SK-N-SH (cell line): ENCODE data around the gene TRMT10B. TPM values are rescaled to one million over a fixed set of nuclear protein-coding genes. Genes with fewer than 3 reads are reported as not detected.
A peak's percentile ranks its signal among the peaks of the same experiment; 100 is the strongest.

Experiments
- CTCF ChIA-PET: fragments of 300-600, 350-600 bp; formaldehyde crosslinking; extraction: SDS; loops from one replicate; lab custom pipeline; 2021; lab: Yijun Ruan, JAX
- POLR2A ChIA-PET: fragments of 350-600 bp; sonication (Branson Sonifier 250); formaldehyde crosslinking; extraction: SDS; loops from one replicate; lab custom pipeline; 2020; ENCODE audit warnings: antibody characterized with exemption, inconsistent platforms; lab: Yijun Ruan, JAX
- DNase-seq: peaks from one replicate; pipeline ENCODE4 v3.0.0; 2012
- H2AFZ ChIP-seq: fragments of 200-600 bp; sonication (generic); 2 replicates; pipeline ENCODE4 v1.8.1; 2016; ENCODE audit warnings: antibody characterized with exemption, mild to moderate bottlenecking, low read depth
- H3F3A ChIP-seq: fragments of 200-600 bp; sonication (generic); replicated peaks from 2 replicates; pipeline ENCODE3; 2016; ENCODE audit warnings: antibody characterized with exemption, mild to moderate bottlenecking; ENCODE audit not compliant: insufficient read depth
- H3K27ac ChIP-seq, 2 experiments: fragments of 200-500 bp in 1 of 2; fragments of 200-600 bp in 1 of 2; sonication (Bioruptor generic) in 1 of 2; sonication (generic), shearing (Covaris generic) in 1 of 2; 2 replicates each; pipeline versions ENCODE4 v1.5.1 to v1.6.1; 2014 to 2016; ENCODE audit warnings: low read depth in 2 of 2, inconsistent platforms in 1 of 2, low read length in 1 of 2, mild to moderate bottlenecking in 1 of 2, mixed read lengths in 1 of 2
- H3K27me3 ChIP-seq: fragments of 200-600 bp; sonication (generic), shearing (Covaris generic); 2 replicates; pipeline ENCODE4 v1.6.1; 2016; ENCODE audit warnings: mixed run types; ENCODE audit not compliant: insufficient read depth
- H3K36me3 ChIP-seq, 2 experiments: fragments of 200-500 bp in 1 of 2; fragments of 200-600 bp in 1 of 2; sonication (Bioruptor generic) in 1 of 2; sonication (generic) in 1 of 2; replicated peaks in 1 of 2; 2 replicates each; pipeline versions ENCODE3 to v1.5.1; 2014 to 2016; ENCODE audit warnings: low read length in 1 of 2, mild to moderate bottlenecking in 1 of 2; ENCODE audit not compliant: insufficient read depth in 2 of 2, control insufficient read depth in 1 of 2
- H3K4me1 ChIP-seq, 2 experiments: fragments of 200-500 bp in 1 of 2; fragments of 200-600 bp in 1 of 2; sonication (Bioruptor generic) in 1 of 2; sonication (generic), shearing (Covaris generic) in 1 of 2; 2 replicates each; pipeline versions ENCODE4 v1.5.1 to v1.6.1; 2014 to 2016; ENCODE audit warnings: low read depth in 1 of 2, low read length in 1 of 2, mixed run types in 1 of 2; ENCODE audit not compliant: insufficient read depth in 2 of 2, control insufficient read depth in 1 of 2
- H3K4me2 ChIP-seq: fragments of 200-600 bp; sonication (generic), shearing (Covaris generic); 2 replicates; pipeline ENCODE4 v1.6.1; 2017; ENCODE audit warnings: mixed run types
- H3K4me3 ChIP-seq, 2 experiments: fragments of 200-500 bp in 1 of 2; fragments of 200-600 bp in 1 of 2; sonication (Bioruptor generic) in 1 of 2; sonication (generic), shearing (Covaris generic) in 1 of 2; 2 replicates each; pipeline versions ENCODE4 v1.5.1 to v1.8.1; 2014 to 2016; ENCODE audit warnings: low read depth in 2 of 2, inconsistent platforms in 1 of 2, low read length in 1 of 2, mild to moderate bottlenecking in 1 of 2, mixed read lengths in 1 of 2, moderate library complexity in 1 of 2
- H3K79me2 ChIP-seq: fragments of 200-600 bp; sonication (generic); 2 replicates; pipeline ENCODE4 v1.8.1; 2017; ENCODE audit warnings: mild to moderate bottlenecking; ENCODE audit not compliant: insufficient read depth
- H3K9ac ChIP-seq: fragments of 200-600 bp; sonication (generic); 2 replicates; pipeline ENCODE4 v1.6.1; 2017; ENCODE audit warnings: mixed run types
- H3K9me2 ChIP-seq: fragments of 200-600 bp; sonication (generic); 2 replicates; pipeline ENCODE4 v1.6.1; 2017; ENCODE audit warnings: mixed run types
- H3K9me3 ChIP-seq: fragments of 200-600 bp; sonication (generic); 2 replicates; pipeline ENCODE4 v1.6.1; 2017; ENCODE audit warnings: mixed run types, mild to moderate bottlenecking, moderate library complexity
- H4K20me1 ChIP-seq: fragments of 200-600 bp; sonication (generic); 2 replicates; pipeline ENCODE4 v1.6.1; 2017; ENCODE audit warnings: mild to moderate bottlenecking, mixed run types; ENCODE audit not compliant: insufficient read depth
- CHD2 ChIP-seq: fragments of 150-350 bp; IDR thresholded peaks from 2 replicates; pipeline ENCODE4 v1.6.1; 2018; ENCODE audit warnings: low read length; ENCODE audit not compliant: partially characterized antibody
- ELF1 ChIP-seq: IDR thresholded peaks from 2 replicates; pipeline ENCODE4 v1.4.0; 2012
- EP300 ChIP-seq, 2 experiments: IDR thresholded peaks; 2 replicates each; pipeline versions ENCODE4 v1.4.0 to v1.6.1; 2012; ENCODE audit warnings: borderline replicate concordance in 1 of 2, low read depth in 1 of 2, low read length in 1 of 2
- EZH2phosphoT487 ChIP-seq: fragments of 200-600 bp; sonication (generic); IDR thresholded peaks from 2 replicates; pipeline ENCODE4 v1.6.1; 2017; ENCODE audit warnings: low read depth, mixed run types, mild to moderate bottlenecking, antibody characterized with exemption, moderate library complexity, borderline replicate concordance
- FOSL2 ChIP-seq: IDR thresholded peaks from 2 replicates; pipeline ENCODE4 v1.4.0; 2012; ENCODE audit warnings: low read depth, mild to moderate bottlenecking, moderate library complexity, borderline replicate concordance
- FOXJ3 ChIP-seq: sonication (generic); formaldehyde crosslinking; IDR thresholded peaks from 2 replicates; pipeline ENCODE4 v1.5.1; 2020; ENCODE audit warnings: mild to moderate bottlenecking, missing genetic modification reagents
- FOXM1 ChIP-seq: IDR thresholded peaks from 2 replicates; pipeline ENCODE4 v1.4.0; 2012; ENCODE audit warnings: low read depth, mild to moderate bottlenecking
- GABPA ChIP-seq: IDR thresholded peaks from 2 replicates; pipeline ENCODE4 v1.4.0; 2012; ENCODE audit warnings: low read depth, mild to moderate bottlenecking
- GATA2 ChIP-seq: sonication (generic); formaldehyde crosslinking; IDR thresholded peaks from 2 replicates; pipeline ENCODE4 v1.5.0; 2020; ENCODE audit warnings: mild to moderate bottlenecking, missing genetic modification reagents
- MEF2A ChIP-seq: IDR thresholded peaks from 2 replicates; pipeline ENCODE4 v1.4.0; 2012; ENCODE audit warnings: low read depth, borderline replicate concordance
- MXI1 ChIP-seq: IDR thresholded peaks from 2 replicates; pipeline ENCODE4 v1.6.1; 2012; ENCODE audit warnings: mild to moderate bottlenecking, low read depth, low read length, improper control_type of control experiment
- NFIC ChIP-seq: IDR thresholded peaks from 2 replicates; pipeline ENCODE4 v1.4.0; 2012; ENCODE audit warnings: borderline replicate concordance
- NRF1 ChIP-seq: IDR thresholded peaks from 2 replicates; pipeline ENCODE4 v1.6.1; 2012; ENCODE audit warnings: low read depth, mild to moderate bottlenecking, low read length
- RAD21 ChIP-seq: IDR thresholded peaks from 2 replicates; pipeline ENCODE4 v1.6.1; 2012; ENCODE audit warnings: mild to moderate bottlenecking, low read length
- RXRA ChIP-seq: IDR thresholded peaks from 2 replicates; pipeline ENCODE4 v1.4.0; 2012; ENCODE audit warnings: low read depth, mild to moderate bottlenecking, borderline replicate concordance
- SIN3A ChIP-seq: IDR thresholded peaks from 2 replicates; pipeline ENCODE4 v1.6.1; 2012; ENCODE audit warnings: low read depth, mild to moderate bottlenecking, low read length, moderate library complexity, borderline replicate concordance
- TAF1 ChIP-seq: IDR thresholded peaks from 2 replicates; pipeline ENCODE4 v1.6.1; 2012; ENCODE audit warnings: low read depth, mild to moderate bottlenecking, low read length, moderate library complexity, borderline replicate concordance
- TCF12 ChIP-seq: IDR thresholded peaks from 2 replicates; pipeline ENCODE4 v1.4.0; 2012
- TEAD4 ChIP-seq: IDR thresholded peaks from 2 replicates; pipeline ENCODE4 v1.4.0; 2012; ENCODE audit warnings: mild to moderate bottlenecking, borderline replicate concordance; ENCODE audit not compliant: insufficient read depth
- USF1 ChIP-seq: IDR thresholded peaks from 2 replicates; pipeline ENCODE4 v1.4.0; 2012; ENCODE audit warnings: low read depth, borderline replicate concordance
- WGBS: methylation state at CpG from one replicate; pipeline ENCODE4 v1.1.6; 2017; ENCODE audit warnings: low lambda C conversion rate; 5-methylcytosine and 5-hydroxymethylcytosine counted together
- polyA plus RNA-seq, 3 experiments: library from polyadenylated mRNA; depleted of rRNA; stranded (reverse); fragments of >200 nt; gene quantifications; 2 replicates each; pipeline ENCODE4 v1.2.3, GENCODE V29; 2012
- TF ChIP-seq, protein P1 (sequence below): IDR thresholded peaks from 2 replicates; pipeline ENCODE4 v1.4.0; 2012; ENCODE audit warnings: low read depth, borderline replicate concordance
- TF ChIP-seq, protein P2 (sequence below): fragments of 200-600 bp; sonication (generic); IDR thresholded peaks from 2 replicates; pipeline ENCODE4 v1.6.1; 2017; ENCODE audit warnings: antibody characterized with exemption, mild to moderate bottlenecking, moderate library complexity
- TF ChIP-seq, protein P3 (sequence below): IDR thresholded peaks from 2 replicates; pipeline ENCODE4 v1.4.0; 2012; ENCODE audit warnings: low read depth

The TRMT10B gene
- polyA plus RNA-seq, 1 of the 3 experiments (the other 2 are of a cell fraction) = 7.3 TPM

DNA sequence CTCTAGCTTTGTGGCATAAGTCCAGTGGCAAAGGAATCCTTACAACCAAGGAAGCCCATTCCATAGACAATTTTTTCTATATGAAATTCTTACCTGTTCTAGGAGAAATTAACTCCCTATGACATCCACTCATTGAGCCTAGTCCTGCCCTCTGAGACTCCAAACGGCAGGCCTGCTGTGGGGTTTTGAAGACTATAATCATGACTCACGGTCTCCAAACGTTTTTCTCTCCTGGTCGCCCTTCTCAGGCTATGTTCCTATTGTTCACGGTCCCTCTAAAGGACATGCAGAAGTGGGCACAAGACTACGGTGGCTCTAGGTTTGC is 30.6 kb downstream of the TRMT10B start:
- peaks cover 48% of the 10 kb centered on the region for H3K79me2 ChIP-seq
- ChIA-PET POLR2A (interaction anchor here (1.1 to 1.9 kb wide), 3 partner anchors 31 to 203 kb away, joined by 3 to 10 read pairs (median 4); partner anchors contain the start of genes TOMM5 and TRMT10B), CTCF (interaction anchor here (1.5 to 1.7 kb wide), 3 partner anchors 13 to 192 kb away, joined by 4 to 5 read pairs (median 5); partner anchors contain the start of gene TOMM5)

GRCh38 chr9:37784616-37785483 is 31.2 kb downstream of the TRMT10B start, which contains the start of gene EXOSC3:
EXOSC3 (minus strand) TSS chr9:37785064; CDS start chr9:37785044, 20 bp downstream.
- Histone ChIP-seq H3K36me3 (peaks cover 40 to 41% of the 10 kb centered on the region in 2 experiments), H3F3A (peaks cover 19% of the 10 kb centered on the region), H4K20me1 (no peaks in the 10 kb centered on the region), H3K9me2 (no peaks in the 10 kb centered on the region), H3K4me1 (peaks cover 5 to 13% of the 10 kb centered on the region in 2 experiments; a peak in 3 of 4 replicates), H3K79me2 (peaks cover 45% of the 10 kb centered on the region), H3K9me3 (no peaks in the 10 kb centered on the region), H3K4me3 (peak within 1 kb of the TSS; percentile 89 to 99), H3K9ac (peak within 1 kb of the TSS; percentile 87), H3K4me2 (peak within 1 kb of the TSS; percentile 95), H3K27me3 (no peaks in the 10 kb centered on the region), H2AFZ (peak within 1 kb of the TSS; percentile 95), H3K27ac (peak within 1 kb of the TSS; percentile 51 to 85)
- POLR2A ChIA-PET = interaction anchor here (0.6 to 1.9 kb wide), 11 partner anchors 10 to 1016 kb away, joined by 3 to 10 read pairs (median 3); partner anchors contain the start of genes DCAF10, TOMM5, TRMT10B and ZBTB5
- under 1% methylated on average over 45 of the region's 73 CpGs for WGBS
- CTCF ChIA-PET = interaction anchor here (0.6 to 1.7 kb wide), 8 partner anchors 11 to 725 kb away, joined by 3 to 5 read pairs (median 4); partner anchors contain the start of gene TOMM5
- DNase-seq = peak; percentile 89
- TF ChIP-seq, protein P1, sequence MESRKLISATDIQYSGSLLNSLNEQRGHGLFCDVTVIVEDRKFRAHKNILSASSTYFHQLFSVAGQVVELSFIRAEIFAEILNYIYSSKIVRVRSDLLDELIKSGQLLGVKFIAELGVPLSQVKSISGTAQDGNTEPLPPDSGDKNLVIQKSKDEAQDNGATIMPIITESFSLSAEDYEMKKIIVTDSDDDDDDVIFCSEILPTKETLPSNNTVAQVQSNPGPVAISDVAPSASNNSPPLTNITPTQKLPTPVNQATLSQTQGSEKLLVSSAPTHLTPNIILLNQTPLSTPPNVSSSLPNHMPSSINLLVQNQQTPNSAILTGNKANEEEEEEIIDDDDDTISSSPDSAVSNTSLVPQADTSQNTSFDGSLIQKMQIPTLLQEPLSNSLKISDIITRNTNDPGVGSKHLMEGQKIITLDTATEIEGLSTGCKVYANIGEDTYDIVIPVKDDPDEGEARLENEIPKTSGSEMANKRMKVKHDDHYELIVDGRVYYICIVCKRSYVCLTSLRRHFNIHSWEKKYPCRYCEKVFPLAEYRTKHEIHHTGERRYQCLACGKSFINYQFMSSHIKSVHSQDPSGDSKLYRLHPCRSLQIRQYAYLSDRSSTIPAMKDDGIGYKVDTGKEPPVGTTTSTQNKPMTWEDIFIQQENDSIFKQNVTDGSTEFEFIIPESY = peak; percentile 84
- TF ChIP-seq MXI1 (peak; percentile 85), FOSL2 (no peak), NRF1 (no peak), NFIC (peak; percentile 61), FOXM1 (no peak), EP300 (IDR thresholded peaks at IDR 0.05; ENCODE audit: borderline replicate concordance in 1 of 2, low read depth in 1 of 2, low read length in 1 of 2) (no peak), CHD2 (peak; percentile 92), RAD21 (no peak), TAF1 (peak; percentile 83; the same call in 1 of the 2 replicates), MEF2A (no peak), ELF1 (peak; percentile 92), FOXJ3 (CRISPR knock-in tag) (no peak), USF1 (no peak), GATA2 (no peak), TCF12 (no peak), GABPA (peak; percentile 99), SIN3A (peak; percentile 81)
- TF ChIP-seq, protein P2, sequence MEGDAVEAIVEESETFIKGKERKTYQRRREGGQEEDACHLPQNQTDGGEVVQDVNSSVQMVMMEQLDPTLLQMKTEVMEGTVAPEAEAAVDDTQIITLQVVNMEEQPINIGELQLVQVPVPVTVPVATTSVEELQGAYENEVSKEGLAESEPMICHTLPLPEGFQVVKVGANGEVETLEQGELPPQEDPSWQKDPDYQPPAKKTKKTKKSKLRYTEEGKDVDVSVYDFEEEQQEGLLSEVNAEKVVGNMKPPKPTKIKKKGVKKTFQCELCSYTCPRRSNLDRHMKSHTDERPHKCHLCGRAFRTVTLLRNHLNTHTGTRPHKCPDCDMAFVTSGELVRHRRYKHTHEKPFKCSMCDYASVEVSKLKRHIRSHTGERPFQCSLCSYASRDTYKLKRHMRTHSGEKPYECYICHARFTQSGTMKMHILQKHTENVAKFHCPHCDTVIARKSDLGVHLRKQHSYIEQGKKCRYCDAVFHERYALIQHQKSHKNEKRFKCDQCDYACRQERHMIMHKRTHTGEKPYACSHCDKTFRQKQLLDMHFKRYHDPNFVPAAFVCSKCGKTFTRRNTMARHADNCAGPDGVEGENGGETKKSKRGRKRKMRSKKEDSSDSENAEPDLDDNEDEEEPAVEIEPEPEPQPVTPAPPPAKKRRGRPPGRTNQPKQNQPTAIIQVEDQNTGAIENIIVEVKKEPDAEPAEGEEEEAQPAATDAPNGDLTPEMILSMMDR = peak; percentile 31
- TF ChIP-seq, protein P3, sequence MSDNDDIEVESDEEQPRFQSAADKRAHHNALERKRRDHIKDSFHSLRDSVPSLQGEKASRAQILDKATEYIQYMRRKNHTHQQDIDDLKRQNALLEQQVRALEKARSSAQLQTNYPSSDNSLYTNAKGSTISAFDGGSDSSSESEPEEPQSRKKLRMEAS = peak; percentile 92

More for the DNA sequence above, 30.6 kb downstream of the TRMT10B start:
- Histone ChIP-seq H3K4me1 (peaks cover 5 to 13% of the 10 kb centered on the region in 2 experiments; a peak in 3 of 4 replicates), H3K27ac (peak overlapping the region; percentile 51 to 85), H3K27me3 (no peaks in the 10 kb centered on the region), H4K20me1 (no peaks in the 10 kb centered on the region), H2AFZ (peak overlapping the region; percentile 52; the same call in 1 of the 2 replicates), H3K9ac (peak overlapping the region; percentile 87), H3K4me3 (peak overlapping the region; percentile 89 to 99), H3K9me3 (no peaks in the 10 kb centered on the region), H3F3A (peaks cover 24% of the 10 kb centered on the region), H3K36me3 (peaks cover 46 to 47% of the 10 kb centered on the region in 2 experiments), H3K4me2 (peak overlapping the region; percentile 95), H3K9me2 (no peaks in the 10 kb centered on the region)
- 1% methylated on average over 6 of the region's 6 CpGs for WGBS
- no peak for DNase-seq
- no peak for TF ChIP-seq RXRA
- no peak for TF ChIP-seq TAF1
- TF ChIP-seq EZH2phosphoT487 = no peak
- TF ChIP-seq FOSL2 = no peak
- TF ChIP-seq TEAD4 = no peak
